ENCODE measurements around the gene CFHR1. TPM values are rescaled to one million over a fixed set of nuclear protein-coding genes. Genes with fewer than 3 reads are reported as not detected.
"Not testable (repeated sequence)": the region's sequence is repeated elsewhere in the genome, so short reads cannot be mapped to it uniquely, and the experiment has no call there.

Gene CFHR1
- 0.10 TPM in 1 of 2 replicates, not detected in the other for total RNA-seq (2014; rRNA removed; shearing (Covaris generic))

- H3K27ac ChIP-seq; H3K9me3 ChIP-seq (replicated peaks); H3K4me3 ChIP-seq; H3K4me1 ChIP-seq; H3K27me3 ChIP-seq; H3K36me3 ChIP-seq; DNase-seq: not testable (repeated sequence)
Measured at GRCh38 chr1:196819531-196819930, at the start of gene CFHR1. CFHR1 (plus strand) TSS chr1:196819731; CDS start chr1:196819845, 114 bp downstream.

GRCh38 chr1:196769823-196770222, 49.7 kb upstream of the CFHR1 start:
- H3K36me3 ChIP-seq; H3K4me3 ChIP-seq; H3K9me3 ChIP-seq (replicated peaks); DNase-seq; H3K27me3 ChIP-seq; H3K27ac ChIP-seq: not testable (repeated sequence)
- H3K4me1 ChIP-seq: peaks cover 19% of the 10 kb centered on the region

- Histone ChIP-seq H3K4me1 (peaks cover 22% of the 10 kb centered on the region), H3K27ac (peak overlapping the region; percentile 97), H3K27me3 (no peaks in the 10 kb centered on the region), H3K4me3 (no peak overlapping the region), H3K36me3 (no peaks in the 10 kb centered on the region), H3K9me3 (replicated peaks) (no peaks in the 10 kb centered on the region)
- DNase-seq: no peak
Measured at GRCh38 chr1:196773713-196774112, 45.8 kb upstream of the CFHR1 start.

- H3K27me3 ChIP-seq: no peaks in the 10 kb centered on the region
- H3K4me3 ChIP-seq: no peak overlapping the region
- H3K27ac ChIP-seq: peak overlapping the region; percentile 97
- DNase-seq: peak; percentile 40 to 84
- H3K36me3 ChIP-seq: no peaks in the 10 kb centered on the region
- H3K9me3 ChIP-seq (replicated peaks): no peaks in the 10 kb centered on the region
- H3K4me1 ChIP-seq: peaks cover 22% of the 10 kb centered on the region
Measured at GRCh38 chr1:196774175-196774574, 45.4 kb upstream of the CFHR1 start.

GRCh38 chr1:196774603-196775002, 44.9 kb upstream of the CFHR1 start, which contains the start of gene CFHR3:
CFHR3 (plus strand) TSS chr1:196774840; CDS start chr1:196774887, 47 bp downstream.
- peak within 1 kb of the TSS; percentile 97 for H3K27ac ChIP-seq
- no peak for DNase-seq
- H3K4me3 ChIP-seq: no peak within 1 kb of the TSS
- H3K4me1 ChIP-seq: peaks cover 22% of the 10 kb centered on the region
- H3K9me3 ChIP-seq (replicated peaks): no peaks in the 10 kb centered on the region
- H3K36me3 ChIP-seq: no peaks in the 10 kb centered on the region
- H3K27me3 ChIP-seq: no peaks in the 10 kb centered on the region

- H3K9me3 ChIP-seq (replicated peaks): no peaks in the 10 kb centered on the region
- H3K27me3 ChIP-seq: no peaks in the 10 kb centered on the region
- peaks cover 22% of the 10 kb centered on the region for H3K4me1 ChIP-seq
- no peak for DNase-seq
- no peaks in the 10 kb centered on the region for H3K36me3 ChIP-seq
- no peak overlapping the region for H3K4me3 ChIP-seq
- H3K27ac ChIP-seq: no peak overlapping the region
Measured at GRCh38 chr1:196777603-196778002, 41.9 kb upstream of the CFHR1 start.

GRCh38 chr1:196779093-196779492, 40.4 kb upstream of the CFHR1 start:
- no peaks in the 10 kb centered on the region for H3K27me3 ChIP-seq
- no peak for DNase-seq

GRCh38 chr1:196791252-196791651, 28.3 kb upstream of the CFHR1 start:
- H3K27ac ChIP-seq; H3K9me3 ChIP-seq (replicated peaks); H3K36me3 ChIP-seq; H3K27me3 ChIP-seq; H3K4me1 ChIP-seq; H3K4me3 ChIP-seq; DNase-seq: not testable (repeated sequence)

More at GRCh38 chr1:196779093-196779492, 40.4 kb upstream of the CFHR1 start:
- H3K4me3 ChIP-seq: no peak overlapping the region
- H3K36me3 ChIP-seq: no peaks in the 10 kb centered on the region
- H3K4me1 ChIP-seq: peaks cover 9% of the 10 kb centered on the region
- H3K9me3 ChIP-seq (replicated peaks): no peaks in the 10 kb centered on the region
- no peak overlapping the region for H3K27ac ChIP-seq

GRCh38 chr1:196794103-196794502, 25.4 kb upstream of the CFHR1 start:
- H3K9me3 ChIP-seq (replicated peaks); H3K4me1 ChIP-seq; H3K27ac ChIP-seq; H3K27me3 ChIP-seq; H3K4me3 ChIP-seq; H3K36me3 ChIP-seq: not testable (repeated sequence)
- peak; percentile 23 to 47 for DNase-seq

GRCh38 chr1:196797891-196798290, 21.6 kb upstream of the CFHR1 start:
- Histone ChIP-seq H3K4me1 (no peaks in the 10 kb centered on the region), H3K9me3 (replicated peaks) (no peaks in the 10 kb centered on the region), H3K36me3 (no peaks in the 10 kb centered on the region), H3K27me3 (no peaks in the 10 kb centered on the region), H3K27ac (no peak overlapping the region), H3K4me3 (no peak overlapping the region)
- no peak for DNase-seq

- H3K4me3 ChIP-seq; H3K36me3 ChIP-seq; H3K4me1 ChIP-seq; H3K27me3 ChIP-seq; H3K27ac ChIP-seq; H3K9me3 ChIP-seq (replicated peaks); DNase-seq: not testable (repeated sequence)
Measured at GRCh38 chr1:196801920-196802319, 17.6 kb upstream of the CFHR1 start.

- Histone ChIP-seq H3K27me3 (no peaks in the 10 kb centered on the region), H3K9me3 (replicated peaks) (no peaks in the 10 kb centered on the region), H3K36me3 (no peaks in the 10 kb centered on the region), H3K4me1 (no peaks in the 10 kb centered on the region), H3K4me3 (no peak overlapping the region), H3K27ac (no peak overlapping the region)
- no peak for DNase-seq
Measured at GRCh38 chr1:196808529-196809235, 10.8 kb upstream of the CFHR1 start.

- not testable (repeated sequence) for H3K36me3 ChIP-seq; DNase-seq; H3K9me3 ChIP-seq (replicated peaks); H3K27me3 ChIP-seq; H3K4me1 ChIP-seq; H3K27ac ChIP-seq; H3K4me3 ChIP-seq
Measured at GRCh38 chr1:196817442-196817841, 2.1 kb upstream of the CFHR1 start.

- not testable (repeated sequence) for H3K27me3 ChIP-seq; H3K27ac ChIP-seq; H3K4me1 ChIP-seq; H3K36me3 ChIP-seq; H3K4me3 ChIP-seq; H3K9me3 ChIP-seq (replicated peaks)
- peak in 1 of 2 experiments; percentile 30 for DNase-seq
Measured at GRCh38 chr1:196827860-196828259, 8.3 kb downstream of the CFHR1 start.

GRCh38 chr1:196849613-196850492, 30.3 kb downstream of the CFHR1 start:
- not testable (repeated sequence) for H3K4me1 ChIP-seq; H3K36me3 ChIP-seq; H3K27ac ChIP-seq; DNase-seq; H3K4me3 ChIP-seq; H3K27me3 ChIP-seq; H3K9me3 ChIP-seq (replicated peaks)
